WTC11 (cell line): ENCODE results near the gene DMGDH. TPM values are rescaled to one million over a fixed set of nuclear protein-coding genes. Genes with fewer than 3 reads are reported as not detected.
"Not testable (repeated sequence)": the region's sequence is repeated elsewhere in the genome, so short reads cannot be mapped to it uniquely, and the experiment has no call there.

Experiments used
- ATAC-seq: fragments of 200-7000 bp; cut with Tn5 transposase; 2 replicates; pipeline ENCODE4 v1.10.0; 2021; ENCODE audit warnings: mild to moderate bottlenecking, moderate library complexity
- CTCF ChIA-PET: fragments of 300-600 bp; sonication (Branson Sonifier 250); formaldehyde crosslinking; loops from one replicate; lab custom pipeline; 2021; ENCODE audit warnings: antibody characterized with exemption; lab: Charles Lee
- POLR2A ChIA-PET: fragments of 350-600 bp; sonication (Branson Sonifier 250); formaldehyde crosslinking; loops from one replicate; lab custom pipeline; 2021; ENCODE audit warnings: antibody characterized with exemption; lab: Charles Lee
- DNase-seq: peaks from one replicate; pipeline ENCODE4 v3.0.0; 2021; ENCODE audit warnings: low spot score
- H3K27ac Mint-ChIP-seq: 2 replicates; pipeline ENCODE4 v1.8.0; 2021; ENCODE audit warnings: mixed read lengths
- H3K27me3 Mint-ChIP-seq: 2 replicates; pipeline ENCODE4 v1.8.0; 2021; ENCODE audit warnings: low read depth, mild to moderate bottlenecking, moderate library complexity, mixed read lengths
- H3K36me3 Mint-ChIP-seq: 2 replicates; pipeline ENCODE4 v1.8.0; 2021; ENCODE audit warnings: mixed read lengths
- H3K4me1 Mint-ChIP-seq: 2 replicates; pipeline ENCODE4 v1.8.0; 2022; ENCODE audit warnings: mixed read lengths
- H3K4me3 Mint-ChIP-seq: 2 replicates; pipeline ENCODE4 v1.8.0; 2021; ENCODE audit warnings: mild to moderate bottlenecking, moderate library complexity, mixed read lengths
- H3K9me3 Mint-ChIP-seq: 2 replicates; pipeline ENCODE4 v1.8.0; 2021; ENCODE audit warnings: mixed read lengths
- FOXK1 ChIP-seq: sonication (generic); formaldehyde crosslinking; IDR thresholded peaks from 2 replicates; pipeline ENCODE4 v1.8.0; 2022; ENCODE audit warnings: mild to moderate bottlenecking, moderate library complexity, missing genetic modification reagents
- IRF2 ChIP-seq: sonication (generic); formaldehyde crosslinking; IDR thresholded peaks from 2 replicates; pipeline ENCODE4 v1.8.0; 2022; ENCODE audit warnings: low read depth, missing genetic modification reagents, borderline replicate concordance
- JUN ChIP-seq: sonication (generic); formaldehyde crosslinking; IDR thresholded peaks from 2 replicates; pipeline ENCODE4 v1.8.0; 2023; ENCODE audit warnings: mild to moderate bottlenecking, missing genetic modification reagents
- NR2C2 ChIP-seq: sonication (generic); formaldehyde crosslinking; IDR thresholded peaks from 2 replicates; pipeline ENCODE4 v1.8.0; 2022; ENCODE audit warnings: mild to moderate bottlenecking, missing genetic modification reagents
- NR3C1 ChIP-seq: sonication (generic); formaldehyde crosslinking; conservative IDR thresholded peaks from 2 replicates; pipeline ENCODE4 v1.8.1; 2023; ENCODE audit warnings: low read depth, mild to moderate bottlenecking, missing genetic modification reagents
- PRRX2 ChIP-seq: fragments of 250-450 bp; sonication (Bioruptor Pico); IDR thresholded peaks from 2 replicates; pipeline ENCODE4 v1.8.0; 2021; ENCODE audit warnings: mild to moderate bottlenecking
- STAT6 ChIP-seq: sonication (generic); formaldehyde crosslinking; conservative IDR thresholded peaks from 2 replicates; pipeline ENCODE4 v1.8.1; 2023; ENCODE audit warnings: mild to moderate bottlenecking, low read depth, missing genetic modification reagents, moderate library complexity
- ZNF138 ChIP-seq: sonication (generic); formaldehyde crosslinking; conservative IDR thresholded peaks from 2 replicates; pipeline ENCODE4 v1.8.1; 2022; ENCODE audit warnings: mild to moderate bottlenecking, moderate library complexity, missing genetic modification reagents
- ZNF317 ChIP-seq: sonication (generic); formaldehyde crosslinking; IDR thresholded peaks from 2 replicates; pipeline ENCODE4 v1.8.1; 2023; ENCODE audit warnings: low read depth, mild to moderate bottlenecking, moderate library complexity, missing genetic modification reagents, borderline replicate concordance
- ZNF396 ChIP-seq: fragments of 250-450 bp; sonication (Bioruptor Pico); IDR thresholded peaks from 2 replicates; pipeline ENCODE4 v1.8.0; 2021; ENCODE audit warnings: mild to moderate bottlenecking, moderate library complexity, borderline replicate concordance
- ZNF416 ChIP-seq: fragments of 250-450 bp; sonication (Bioruptor Pico); IDR thresholded peaks from 2 replicates; pipeline ENCODE4 v1.9.0; 2021; ENCODE audit warnings: mild to moderate bottlenecking, inconsistent platforms
- total RNA-seq: library from RNA; stranded (reverse); gene quantifications from 3 replicates; pipeline ENCODE4 v1.2.3, GENCODE V29; 2021
- TF ChIP-seq, protein P1 (sequence below): sonication (generic); formaldehyde crosslinking; IDR thresholded peaks from 2 replicates; pipeline ENCODE4 v1.8.0; 2023; ENCODE audit warnings: missing genetic modification reagents, mild to moderate bottlenecking, borderline replicate concordance
- TF ChIP-seq, protein P2 (sequence below): sonication (generic); formaldehyde crosslinking; IDR thresholded peaks from 2 replicates; pipeline ENCODE4 v1.8.1; 2023; ENCODE audit warnings: mild to moderate bottlenecking, missing genetic modification reagents, moderate library complexity
- TF ChIP-seq, protein P3 (sequence below): sonication (generic); formaldehyde crosslinking; IDR thresholded peaks from 2 replicates; pipeline ENCODE4 v1.8.1; 2023; ENCODE audit warnings: mild to moderate bottlenecking, missing genetic modification reagents, borderline replicate concordance
- TF ChIP-seq, protein P4 (sequence below): sonication (generic); formaldehyde crosslinking; IDR thresholded peaks from 2 replicates; pipeline ENCODE4 v1.8.1; 2023; ENCODE audit warnings: mild to moderate bottlenecking, missing genetic modification reagents
- TF ChIP-seq, protein P5 (sequence below): sonication (generic); formaldehyde crosslinking; IDR thresholded peaks from 2 replicates; pipeline ENCODE4 v1.8.0; 2022; ENCODE audit warnings: mild to moderate bottlenecking, missing genetic modification reagents

The DMGDH gene
- total RNA-seq, 1 experiment from 2014 or later: 0.35 TPM

DNA sequence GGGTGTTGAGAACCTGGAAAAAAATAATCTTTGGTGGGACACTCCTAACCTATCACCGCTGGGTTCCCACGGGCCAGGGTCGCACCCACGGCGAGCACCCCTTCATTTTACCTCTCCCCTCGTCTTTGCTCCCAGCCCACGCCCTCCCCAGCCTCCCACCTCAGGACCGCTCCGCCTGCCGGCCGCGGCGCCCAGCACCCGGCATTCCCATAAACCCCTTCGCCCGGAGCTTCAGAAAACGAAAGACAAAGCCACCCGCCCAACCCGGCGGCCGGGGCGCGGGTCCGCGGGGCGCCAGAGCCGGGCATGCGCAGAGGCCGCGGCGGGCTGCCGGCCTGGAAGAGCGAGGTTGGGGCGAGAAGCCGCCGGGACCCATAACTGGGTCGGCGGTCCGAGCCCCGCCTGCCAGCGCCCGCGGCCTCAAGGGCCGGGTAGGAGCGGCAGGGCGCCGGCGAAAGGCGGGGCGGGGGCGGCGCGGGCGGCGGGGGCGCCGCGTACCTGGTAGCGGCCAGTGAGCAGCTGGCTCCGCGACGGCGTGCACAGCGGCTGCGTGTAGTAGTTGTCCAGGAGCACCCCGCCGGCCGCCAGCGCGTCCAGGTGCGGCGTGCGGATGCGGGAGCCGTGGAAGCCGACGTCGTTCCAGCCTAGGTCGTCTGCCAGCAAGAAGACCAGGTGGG lies 84.9 kb downstream of the DMGDH start (continued):
- TF ChIP-seq STAT6 (CRISPR knock-in tag): no peak
- TF ChIP-seq ZNF416: no peak
- TF ChIP-seq, protein P1, sequence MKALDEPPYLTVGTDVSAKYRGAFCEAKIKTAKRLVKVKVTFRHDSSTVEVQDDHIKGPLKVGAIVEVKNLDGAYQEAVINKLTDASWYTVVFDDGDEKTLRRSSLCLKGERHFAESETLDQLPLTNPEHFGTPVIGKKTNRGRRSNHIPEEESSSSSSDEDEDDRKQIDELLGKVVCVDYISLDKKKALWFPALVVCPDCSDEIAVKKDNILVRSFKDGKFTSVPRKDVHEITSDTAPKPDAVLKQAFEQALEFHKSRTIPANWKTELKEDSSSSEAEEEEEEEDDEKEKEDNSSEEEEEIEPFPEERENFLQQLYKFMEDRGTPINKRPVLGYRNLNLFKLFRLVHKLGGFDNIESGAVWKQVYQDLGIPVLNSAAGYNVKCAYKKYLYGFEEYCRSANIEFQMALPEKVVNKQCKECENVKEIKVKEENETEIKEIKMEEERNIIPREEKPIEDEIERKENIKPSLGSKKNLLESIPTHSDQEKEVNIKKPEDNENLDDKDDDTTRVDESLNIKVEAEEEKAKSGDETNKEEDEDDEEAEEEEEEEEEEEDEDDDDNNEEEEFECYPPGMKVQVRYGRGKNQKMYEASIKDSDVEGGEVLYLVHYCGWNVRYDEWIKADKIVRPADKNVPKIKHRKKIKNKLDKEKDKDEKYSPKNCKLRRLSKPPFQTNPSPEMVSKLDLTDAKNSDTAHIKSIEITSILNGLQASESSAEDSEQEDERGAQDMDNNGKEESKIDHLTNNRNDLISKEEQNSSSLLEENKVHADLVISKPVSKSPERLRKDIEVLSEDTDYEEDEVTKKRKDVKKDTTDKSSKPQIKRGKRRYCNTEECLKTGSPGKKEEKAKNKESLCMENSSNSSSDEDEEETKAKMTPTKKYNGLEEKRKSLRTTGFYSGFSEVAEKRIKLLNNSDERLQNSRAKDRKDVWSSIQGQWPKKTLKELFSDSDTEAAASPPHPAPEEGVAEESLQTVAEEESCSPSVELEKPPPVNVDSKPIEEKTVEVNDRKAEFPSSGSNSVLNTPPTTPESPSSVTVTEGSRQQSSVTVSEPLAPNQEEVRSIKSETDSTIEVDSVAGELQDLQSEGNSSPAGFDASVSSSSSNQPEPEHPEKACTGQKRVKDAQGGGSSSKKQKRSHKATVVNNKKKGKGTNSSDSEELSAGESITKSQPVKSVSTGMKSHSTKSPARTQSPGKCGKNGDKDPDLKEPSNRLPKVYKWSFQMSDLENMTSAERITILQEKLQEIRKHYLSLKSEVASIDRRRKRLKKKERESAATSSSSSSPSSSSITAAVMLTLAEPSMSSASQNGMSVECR (CRISPR knock-in tag): no peak
- TF ChIP-seq, protein P2, sequence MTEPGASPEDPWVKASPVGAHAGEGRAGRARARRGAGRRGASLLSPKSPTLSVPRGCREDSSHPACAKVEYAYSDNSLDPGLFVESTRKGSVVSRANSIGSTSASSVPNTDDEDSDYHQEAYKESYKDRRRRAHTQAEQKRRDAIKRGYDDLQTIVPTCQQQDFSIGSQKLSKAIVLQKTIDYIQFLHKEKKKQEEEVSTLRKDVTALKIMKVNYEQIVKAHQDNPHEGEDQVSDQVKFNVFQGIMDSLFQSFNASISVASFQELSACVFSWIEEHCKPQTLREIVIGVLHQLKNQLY (CRISPR knock-in tag): no peak
- no peak for TF ChIP-seq FOXK1 (CRISPR knock-in tag)

DNA sequence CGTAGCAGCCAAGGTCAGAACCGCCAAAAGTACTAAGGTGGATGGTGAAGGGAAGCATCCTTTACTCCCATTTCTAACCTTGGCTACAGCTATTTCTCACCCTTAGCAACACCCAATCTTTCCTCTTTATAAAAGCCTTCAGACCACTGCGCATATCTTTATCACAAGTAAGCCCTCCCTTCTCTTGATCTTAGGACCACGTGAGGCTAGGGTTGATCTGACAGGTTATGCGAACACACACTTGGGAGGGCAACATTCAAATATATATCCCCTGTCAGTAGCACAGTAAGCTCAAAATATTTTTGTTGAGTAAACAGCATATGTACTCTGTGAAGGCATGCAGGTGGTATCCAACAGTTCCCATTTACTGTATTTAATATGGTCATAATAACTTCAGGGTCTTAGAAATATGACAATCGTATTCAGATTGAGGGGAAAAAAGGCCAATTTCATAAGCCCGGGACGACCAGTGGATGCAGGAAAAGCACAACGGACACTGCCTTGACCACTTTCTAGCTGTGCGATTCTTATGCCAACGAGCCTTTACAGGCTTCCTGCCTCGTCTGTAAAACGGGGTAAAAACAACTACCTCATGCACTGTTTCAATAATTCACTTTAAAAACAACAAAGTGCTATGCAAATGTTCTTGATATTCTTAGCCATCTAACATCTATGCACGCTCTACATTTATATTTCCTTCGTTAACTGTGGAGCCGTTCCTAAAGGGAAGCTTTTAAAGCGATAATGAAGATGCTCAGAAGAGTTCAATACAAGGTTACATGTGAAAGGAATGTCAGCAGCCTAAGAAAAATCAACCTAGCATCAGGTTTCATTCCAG lies 85.7 kb downstream of the DMGDH start:
- Mint-ChIP-seq H3K27me3 (peaks cover 10% of the 10 kb centered on the region), H3K36me3 (no peaks in the 10 kb centered on the region), H3K27ac (peak overlapping the region; percentile 92), H3K9me3 (no peaks in the 10 kb centered on the region), H3K4me1 (peaks cover 28% of the 10 kb centered on the region), H3K4me3 (peak overlapping the region; percentile 74)
- DNase-seq (no peak), ATAC-seq (peak; percentile 13)
- ChIA-PET CTCF (interaction anchor here (0.9 to 3.7 kb wide), 11 partner anchors 10 to 442 kb away, joined by 3 to 19 read pairs (median 4); no protein-coding TSS in a partner anchor), POLR2A (interaction anchor here (1.4 to 1.5 kb wide), 2 partner anchors 9 to 12 kb away, joined by 4 to 6 read pairs; no protein-coding TSS in a partner anchor)
- no peak for TF ChIP-seq IRF2 (CRISPR knock-in tag)
- no peak for TF ChIP-seq NR2C2 (CRISPR knock-in tag)
- TF ChIP-seq, protein P3, sequence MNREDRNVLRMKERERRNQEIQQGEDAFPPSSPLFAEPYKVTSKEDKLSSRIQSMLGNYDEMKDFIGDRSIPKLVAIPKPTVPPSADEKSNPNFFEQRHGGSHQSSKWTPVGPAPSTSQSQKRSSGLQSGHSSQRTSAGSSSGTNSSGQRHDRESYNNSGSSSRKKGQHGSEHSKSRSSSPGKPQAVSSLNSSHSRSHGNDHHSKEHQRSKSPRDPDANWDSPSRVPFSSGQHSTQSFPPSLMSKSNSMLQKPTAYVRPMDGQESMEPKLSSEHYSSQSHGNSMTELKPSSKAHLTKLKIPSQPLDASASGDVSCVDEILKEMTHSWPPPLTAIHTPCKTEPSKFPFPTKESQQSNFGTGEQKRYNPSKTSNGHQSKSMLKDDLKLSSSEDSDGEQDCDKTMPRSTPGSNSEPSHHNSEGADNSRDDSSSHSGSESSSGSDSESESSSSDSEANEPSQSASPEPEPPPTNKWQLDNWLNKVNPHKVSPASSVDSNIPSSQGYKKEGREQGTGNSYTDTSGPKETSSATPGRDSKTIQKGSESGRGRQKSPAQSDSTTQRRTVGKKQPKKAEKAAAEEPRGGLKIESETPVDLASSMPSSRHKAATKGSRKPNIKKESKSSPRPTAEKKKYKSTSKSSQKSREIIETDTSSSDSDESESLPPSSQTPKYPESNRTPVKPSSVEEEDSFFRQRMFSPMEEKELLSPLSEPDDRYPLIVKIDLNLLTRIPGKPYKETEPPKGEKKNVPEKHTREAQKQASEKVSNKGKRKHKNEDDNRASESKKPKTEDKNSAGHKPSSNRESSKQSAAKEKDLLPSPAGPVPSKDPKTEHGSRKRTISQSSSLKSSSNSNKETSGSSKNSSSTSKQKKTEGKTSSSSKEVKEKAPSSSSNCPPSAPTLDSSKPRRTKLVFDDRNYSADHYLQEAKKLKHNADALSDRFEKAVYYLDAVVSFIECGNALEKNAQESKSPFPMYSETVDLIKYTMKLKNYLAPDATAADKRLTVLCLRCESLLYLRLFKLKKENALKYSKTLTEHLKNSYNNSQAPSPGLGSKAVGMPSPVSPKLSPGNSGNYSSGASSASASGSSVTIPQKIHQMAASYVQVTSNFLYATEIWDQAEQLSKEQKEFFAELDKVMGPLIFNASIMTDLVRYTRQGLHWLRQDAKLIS (CRISPR knock-in tag): no peak
- no peak for TF ChIP-seq PRRX2 (CRISPR knock-in tag)
- no peak for TF ChIP-seq ZNF138
- TF ChIP-seq JUN: no peak
- no peak for TF ChIP-seq ZNF317 (CRISPR knock-in tag)
- TF ChIP-seq NR3C1 (CRISPR knock-in tag): no peak
- TF ChIP-seq, protein P4, sequence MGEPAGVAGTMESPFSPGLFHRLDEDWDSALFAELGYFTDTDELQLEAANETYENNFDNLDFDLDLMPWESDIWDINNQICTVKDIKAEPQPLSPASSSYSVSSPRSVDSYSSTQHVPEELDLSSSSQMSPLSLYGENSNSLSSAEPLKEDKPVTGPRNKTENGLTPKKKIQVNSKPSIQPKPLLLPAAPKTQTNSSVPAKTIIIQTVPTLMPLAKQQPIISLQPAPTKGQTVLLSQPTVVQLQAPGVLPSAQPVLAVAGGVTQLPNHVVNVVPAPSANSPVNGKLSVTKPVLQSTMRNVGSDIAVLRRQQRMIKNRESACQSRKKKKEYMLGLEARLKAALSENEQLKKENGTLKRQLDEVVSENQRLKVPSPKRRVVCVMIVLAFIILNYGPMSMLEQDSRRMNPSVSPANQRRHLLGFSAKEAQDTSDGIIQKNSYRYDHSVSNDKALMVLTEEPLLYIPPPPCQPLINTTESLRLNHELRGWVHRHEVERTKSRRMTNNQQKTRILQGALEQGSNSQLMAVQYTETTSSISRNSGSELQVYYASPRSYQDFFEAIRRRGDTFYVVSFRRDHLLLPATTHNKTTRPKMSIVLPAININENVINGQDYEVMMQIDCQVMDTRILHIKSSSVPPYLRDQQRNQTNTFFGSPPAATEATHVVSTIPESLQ (CRISPR knock-in tag): no peak
- TF ChIP-seq ZNF396: no peak
- TF ChIP-seq, protein P5, sequence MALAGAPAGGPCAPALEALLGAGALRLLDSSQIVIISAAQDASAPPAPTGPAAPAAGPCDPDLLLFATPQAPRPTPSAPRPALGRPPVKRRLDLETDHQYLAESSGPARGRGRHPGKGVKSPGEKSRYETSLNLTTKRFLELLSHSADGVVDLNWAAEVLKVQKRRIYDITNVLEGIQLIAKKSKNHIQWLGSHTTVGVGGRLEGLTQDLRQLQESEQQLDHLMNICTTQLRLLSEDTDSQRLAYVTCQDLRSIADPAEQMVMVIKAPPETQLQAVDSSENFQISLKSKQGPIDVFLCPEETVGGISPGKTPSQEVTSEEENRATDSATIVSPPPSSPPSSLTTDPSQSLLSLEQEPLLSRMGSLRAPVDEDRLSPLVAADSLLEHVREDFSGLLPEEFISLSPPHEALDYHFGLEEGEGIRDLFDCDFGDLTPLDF (CRISPR knock-in tag): no peak

DNA sequence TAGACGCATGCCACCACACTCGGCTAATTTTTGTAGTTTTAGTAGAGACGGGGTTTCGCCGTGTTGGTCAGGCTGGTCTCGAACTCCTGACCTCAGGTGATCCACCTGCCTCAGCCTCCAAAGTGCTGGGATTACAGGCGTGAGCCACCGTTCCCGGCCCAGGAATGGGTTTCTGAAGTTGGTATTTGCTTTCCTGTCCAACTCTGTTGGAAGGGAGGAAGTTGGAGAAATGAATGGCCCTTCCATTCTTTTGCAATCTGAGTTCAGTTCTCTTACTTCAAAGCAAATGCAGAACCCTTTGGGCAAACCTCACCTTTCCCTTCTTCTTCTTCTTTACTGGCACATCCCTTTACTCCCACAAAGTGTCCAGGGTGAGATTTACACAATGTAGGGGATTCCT lies 86.3 kb downstream of the DMGDH start:
- POLR2A ChIA-PET, H3K9me3 Mint-ChIP-seq, H3K36me3 Mint-ChIP-seq, H3K27me3 Mint-ChIP-seq, DNase-seq, ATAC-seq: not testable (repeated sequence)
- H3K4me1 Mint-ChIP-seq: peaks cover 28% of the 10 kb centered on the region
- CTCF ChIA-PET: interaction anchor here (2.8 to 3.7 kb wide), 2 partner anchors 10 to 38 kb away, joined by 14 to 19 read pairs; no protein-coding TSS in a partner anchor
- peak overlapping the region; percentile 74 for H3K4me3 Mint-ChIP-seq
- H3K27ac Mint-ChIP-seq: peak overlapping the region; percentile 92
